GM19193 (cell line): Measurements from ENCODE around the gene ZNF133.

Source experiments
- POLR2A ChIP-seq: IDR thresholded peaks from 4 replicates; pipeline ENCODE4 v1.6.1; 2011; ENCODE audit not compliant: insufficient read depth, insufficient read length; ENCODE audit errors: extremely low read depth

The ZNF133 gene

GRCh38 chr20:18321976-18322950 is 33.9 kb downstream of the ZNF133 start:
- TF ChIP-seq POLR2A, result no peak

GRCh38 chr20:18323705-18324104 is 35.4 kb downstream of the ZNF133 start:
- no peak for TF ChIP-seq POLR2A

GRCh38 chr20:18324596-18325089 is 36.3 kb downstream of the ZNF133 start:
- no peak for TF ChIP-seq POLR2A

- no peak for TF ChIP-seq POLR2A
Measured at GRCh38 chr20:18326990-18327389, 38.7 kb downstream of the ZNF133 start.

GRCh38 chr20:18331694-18332093 is 43.4 kb downstream of the ZNF133 start:
- TF ChIP-seq POLR2A, result no peak

- TF ChIP-seq POLR2A, result no peak
Measured at GRCh38 chr20:18359854-18360253, 71.5 kb downstream of the ZNF133 start.

GRCh38 chr20:18360635-18361034 is 72.3 kb downstream of the ZNF133 start:
- no peak for TF ChIP-seq POLR2A

- TF ChIP-seq POLR2A, result no peak
Measured at GRCh38 chr20:18361678-18362077, 73.4 kb downstream of the ZNF133 start.

- TF ChIP-seq POLR2A, result no peak
Measured at GRCh38 chr20:18362916-18363315, 74.6 kb downstream of the ZNF133 start.

- TF ChIP-seq POLR2A, result no peak
Measured at GRCh38 chr20:18363708-18364107, 75.4 kb downstream of the ZNF133 start.

GRCh38 chr20:18364768-18365167 is 76.4 kb downstream of the ZNF133 start:
- TF ChIP-seq POLR2A, result no peak
